ENCODE data around the gene INTS6. TPM values are rescaled to one million over a fixed set of nuclear protein-coding genes. Genes with fewer than 3 reads are reported as not detected.

The INTS6 gene
- total RNA-seq, 3 donors from 2014 or later (not counting 1 experiment from before 2014, with no cell fraction given), result 89.2 to 142 (median 110) TPM

GRCh38 chr13:51478418-51479198 lies 25.8 kb upstream of the INTS6 start:
- H3K4me3 ChIP-seq (ENCODE audit: low read length), result no peak overlapping the region
- Mint-ChIP-seq H3K4me1 (peaks cover 8 to 9% of the 10 kb centered on the region in 2 donors), H3K36me3 (no peaks in the 10 kb centered on the region), H3K27ac (no peak overlapping the region), H3K4me3 (no peak overlapping the region), H3K27me3 (ENCODE audit: low read depth in 2 of 2) (no peaks in the 10 kb centered on the region), H3K9me3 (no peaks in the 10 kb centered on the region)
- H3K27ac ChIP-seq (ENCODE audit: low read length), result no peak overlapping the region
- H3K9me3 ChIP-seq (ENCODE audit: control insufficient read depth, insufficient read depth, low read length), result no peaks in the 10 kb centered on the region
- H3K4me1 ChIP-seq (ENCODE audit: control insufficient read depth, insufficient read depth, low read length), result no peaks in the 10 kb centered on the region
- intact Hi-C loops (cut with micrococcal nuclease), result no loop called here
- no peak for TF ChIP-seq CTCF (IDR thresholded peaks at IDR 0.05)
- H3K27me3 ChIP-seq (ENCODE audit: control insufficient read depth, insufficient read depth, low read length), result no peaks in the 10 kb centered on the region
- DNase-seq, result no peak
- 95% methylated on average over 7 of the region's 8 CpGs for WGBS (ENCODE audit: insufficient coverage)
- ATAC-seq, result no peak
- no peaks in the 10 kb centered on the region for H3K36me3 ChIP-seq (ENCODE audit: control insufficient read depth, insufficient read depth, low read length)

- no peak for TF ChIP-seq CTCF (IDR thresholded peaks at IDR 0.05)
- 100% methylated on average over 2 of the region's 2 CpGs for WGBS (ENCODE audit: insufficient coverage)
- ATAC-seq (no peak), DNase-seq (no peak)
- no peak overlapping the region for H3K27ac Mint-ChIP-seq
- H3K4me1 ChIP-seq (ENCODE audit: control insufficient read depth, insufficient read depth, low read length), result no peaks in the 10 kb centered on the region
- H3K27ac ChIP-seq (ENCODE audit: low read length), result no peak overlapping the region
- no peaks in the 10 kb centered on the region for H3K27me3 ChIP-seq (ENCODE audit: control insufficient read depth, insufficient read depth, low read length)
- no peaks in the 10 kb centered on the region for H3K9me3 Mint-ChIP-seq
- H3K9me3 ChIP-seq (ENCODE audit: control insufficient read depth, insufficient read depth, low read length), result no peaks in the 10 kb centered on the region
- H3K4me1 Mint-ChIP-seq, result peaks cover 8 to 9% of the 10 kb centered on the region in 2 donors
- no peak overlapping the region for H3K4me3 Mint-ChIP-seq
- H3K27me3 Mint-ChIP-seq (ENCODE audit: low read depth in 2 of 2), result no peaks in the 10 kb centered on the region
- intact Hi-C loops (cut with micrococcal nuclease), result no loop called here
- H3K4me3 ChIP-seq (ENCODE audit: low read length), result no peak overlapping the region
- no peaks in the 10 kb centered on the region for H3K36me3 Mint-ChIP-seq
- H3K36me3 ChIP-seq (ENCODE audit: control insufficient read depth, insufficient read depth, low read length), result no peaks in the 10 kb centered on the region
Observed at GRCh38 chr13:51477653-51478324, 25.0 kb upstream of the INTS6 start.

GRCh38 chr13:51477149-51477548 lies 24.3 kb upstream of the INTS6 start:
- H3K4me3 Mint-ChIP-seq, result no peak overlapping the region
- peaks cover 8 to 9% of the 10 kb centered on the region in 2 donors for H3K4me1 Mint-ChIP-seq

More at GRCh38 chr13:51477149-51477548, 24.3 kb upstream of the INTS6 start:
- Histone ChIP-seq H3K4me3 (ENCODE audit: low read length) (no peak overlapping the region), H3K36me3 (ENCODE audit: control insufficient read depth, insufficient read depth, low read length) (no peaks in the 10 kb centered on the region), H3K9me3 (ENCODE audit: control insufficient read depth, insufficient read depth, low read length) (no peaks in the 10 kb centered on the region), H3K27me3 (ENCODE audit: control insufficient read depth, insufficient read depth, low read length) (no peaks in the 10 kb centered on the region), H3K27ac (ENCODE audit: low read length) (no peak overlapping the region), H3K4me1 (ENCODE audit: control insufficient read depth, insufficient read depth, low read length) (no peaks in the 10 kb centered on the region)
- intact Hi-C loops (cut with micrococcal nuclease), result no loop called here
- DNase-seq (no peak), ATAC-seq (no peak)
- H3K27ac Mint-ChIP-seq, result no peak overlapping the region
- no peak for TF ChIP-seq CTCF (IDR thresholded peaks at IDR 0.05)
- no peaks in the 10 kb centered on the region for H3K27me3 Mint-ChIP-seq (ENCODE audit: low read depth in 2 of 2)
- no peaks in the 10 kb centered on the region for H3K36me3 Mint-ChIP-seq
- H3K9me3 Mint-ChIP-seq, result no peaks in the 10 kb centered on the region
- 32% methylated on average over 1 of the region's 3 CpGs for WGBS (ENCODE audit: insufficient coverage)
